ENCODE measurements around the gene SLC6A19.

DNA sequence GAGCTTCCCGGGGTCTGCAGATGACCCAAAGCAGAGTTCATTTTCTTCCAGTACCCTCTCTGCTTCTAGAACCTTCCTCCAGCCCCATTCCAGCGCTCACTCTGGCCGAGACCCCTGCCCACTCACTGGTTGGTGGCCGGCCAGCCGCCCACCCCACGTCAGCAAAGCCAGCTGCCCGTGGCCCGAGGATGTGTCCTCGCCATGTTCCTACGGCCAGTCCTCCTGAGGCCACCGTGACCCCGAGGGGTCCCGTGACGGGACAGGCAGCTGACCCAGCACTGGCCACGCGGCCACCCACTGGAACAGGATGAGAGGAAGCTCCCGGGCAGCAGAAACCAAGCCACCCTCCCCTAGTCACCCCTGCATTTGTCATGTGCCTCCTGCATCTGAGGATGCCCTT is 39.1 kb upstream of the SLC6A19 start:
- TF ChIP-seq FOXP1 (CRISPR knock-in tag; IDR thresholded peaks at IDR 0.05; ENCODE audit: borderline replicate concordance), result no peak
- TF ChIP-seq NR3C1 (CRISPR knock-in tag; conservative IDR thresholded peaks at IDR 0.05; ENCODE audit: low read depth), result no peak
- TF ChIP-seq, protein P1, sequence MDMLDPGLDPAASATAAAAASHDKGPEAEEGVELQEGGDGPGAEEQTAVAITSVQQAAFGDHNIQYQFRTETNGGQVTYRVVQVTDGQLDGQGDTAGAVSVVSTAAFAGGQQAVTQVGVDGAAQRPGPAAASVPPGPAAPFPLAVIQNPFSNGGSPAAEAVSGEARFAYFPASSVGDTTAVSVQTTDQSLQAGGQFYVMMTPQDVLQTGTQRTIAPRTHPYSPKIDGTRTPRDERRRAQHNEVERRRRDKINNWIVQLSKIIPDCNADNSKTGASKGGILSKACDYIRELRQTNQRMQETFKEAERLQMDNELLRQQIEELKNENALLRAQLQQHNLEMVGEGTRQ (CRISPR knock-in tag; IDR thresholded peaks at IDR 0.05), result no peak
- TF ChIP-seq, protein P2, sequence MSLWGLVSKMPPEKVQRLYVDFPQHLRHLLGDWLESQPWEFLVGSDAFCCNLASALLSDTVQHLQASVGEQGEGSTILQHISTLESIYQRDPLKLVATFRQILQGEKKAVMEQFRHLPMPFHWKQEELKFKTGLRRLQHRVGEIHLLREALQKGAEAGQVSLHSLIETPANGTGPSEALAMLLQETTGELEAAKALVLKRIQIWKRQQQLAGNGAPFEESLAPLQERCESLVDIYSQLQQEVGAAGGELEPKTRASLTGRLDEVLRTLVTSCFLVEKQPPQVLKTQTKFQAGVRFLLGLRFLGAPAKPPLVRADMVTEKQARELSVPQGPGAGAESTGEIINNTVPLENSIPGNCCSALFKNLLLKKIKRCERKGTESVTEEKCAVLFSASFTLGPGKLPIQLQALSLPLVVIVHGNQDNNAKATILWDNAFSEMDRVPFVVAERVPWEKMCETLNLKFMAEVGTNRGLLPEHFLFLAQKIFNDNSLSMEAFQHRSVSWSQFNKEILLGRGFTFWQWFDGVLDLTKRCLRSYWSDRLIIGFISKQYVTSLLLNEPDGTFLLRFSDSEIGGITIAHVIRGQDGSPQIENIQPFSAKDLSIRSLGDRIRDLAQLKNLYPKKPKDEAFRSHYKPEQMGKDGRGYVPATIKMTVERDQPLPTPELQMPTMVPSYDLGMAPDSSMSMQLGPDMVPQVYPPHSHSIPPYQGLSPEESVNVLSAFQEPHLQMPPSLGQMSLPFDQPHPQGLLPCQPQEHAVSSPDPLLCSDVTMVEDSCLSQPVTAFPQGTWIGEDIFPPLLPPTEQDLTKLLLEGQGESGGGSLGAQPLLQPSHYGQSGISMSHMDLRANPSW (CRISPR knock-in tag; conservative IDR thresholded peaks at IDR 0.05; ENCODE audit: low read depth), result no peak
- no peak for TF ChIP-seq ATF1 (CRISPR knock-in tag; IDR thresholded peaks at IDR 0.05)
